ENCODE measurements around the gene SAFB2.
A peak's percentile ranks its signal among the peaks of the same experiment; 100 is the strongest.

Gene SAFB2

DNA sequence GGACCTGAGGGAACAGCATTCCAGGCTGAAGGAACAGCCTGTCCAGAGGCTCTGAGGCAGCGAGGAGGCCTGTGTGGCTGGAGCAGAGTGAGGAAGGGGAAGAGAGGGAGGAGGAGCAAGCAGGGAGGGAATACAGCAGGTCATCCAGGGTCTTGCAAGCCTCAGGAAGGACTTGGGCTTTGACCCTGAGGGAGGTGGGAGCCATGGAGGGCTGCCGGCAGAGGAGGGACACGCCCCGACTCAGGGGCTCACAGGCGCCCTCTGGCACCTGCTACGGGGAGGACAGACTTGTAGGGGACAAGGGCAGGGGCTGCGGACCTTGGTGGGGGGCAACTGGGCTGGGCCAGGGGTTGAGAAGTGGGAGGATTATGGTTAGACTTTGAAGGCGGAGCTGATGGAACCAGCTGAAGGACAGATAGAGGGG lies 59.6 kb downstream of the SAFB2 start:
- H3K4me2 ChIP-seq (ENCODE audit: low read length), result no peak overlapping the region
- no peaks in the 10 kb centered on the region for H3K27me3 ChIP-seq (ENCODE audit: control insufficient read depth, low read length)

DNA sequence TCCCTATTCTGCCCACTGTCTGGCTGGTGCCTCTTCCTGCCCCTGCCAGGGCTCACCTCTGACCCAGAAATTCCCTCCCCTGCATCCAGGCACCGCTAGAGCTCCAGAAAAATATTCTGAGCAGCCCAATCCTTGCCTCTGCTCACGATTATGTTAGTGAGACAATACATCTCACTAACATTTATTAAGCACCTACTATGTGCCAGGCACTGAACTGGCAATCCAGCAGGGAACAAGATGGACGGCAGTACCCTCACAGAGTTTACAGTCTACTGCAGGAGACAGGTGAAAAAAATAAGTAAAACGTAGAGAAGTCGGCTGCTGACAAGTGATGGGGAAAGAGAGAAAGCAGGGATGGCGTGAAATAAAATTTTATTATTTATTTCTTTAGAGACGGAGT lies 60.3 kb downstream of the SAFB2 start:
- Histone ChIP-seq H3K9me2 (replicated peaks; ENCODE audit: control insufficient read depth, low read length) (no peaks in the 10 kb centered on the region), H3K9me3 (ENCODE audit: control insufficient read depth, insufficient read depth, low read length) (peaks cover 9% of the 10 kb centered on the region; the same call in 1 of the 2 replicates), H3K4me1 (ENCODE audit: control insufficient read depth, low read length) (no peaks in the 10 kb centered on the region), H3K4me2 (ENCODE audit: low read length) (no peak overlapping the region), H3K27me3 (ENCODE audit: control insufficient read depth, low read length) (no peaks in the 10 kb centered on the region), H4K20me1 (ENCODE audit: control insufficient read depth, insufficient read depth, low read depth, low read length) (no peaks in the 10 kb centered on the region), H3F3A (ENCODE audit: control insufficient read depth, insufficient read depth) (no peaks in the 10 kb centered on the region), H3K27ac (ENCODE audit: low read depth, low read length) (no peak overlapping the region), H3K4me3 (ENCODE audit: low read length) (no peak overlapping the region), H3K79me2 (ENCODE audit: control insufficient read depth, low read length) (no peaks in the 10 kb centered on the region), H3K36me3 (ENCODE audit: control insufficient read depth, low read length) (no peaks in the 10 kb centered on the region)
- TF ChIP-seq, protein P1, sequence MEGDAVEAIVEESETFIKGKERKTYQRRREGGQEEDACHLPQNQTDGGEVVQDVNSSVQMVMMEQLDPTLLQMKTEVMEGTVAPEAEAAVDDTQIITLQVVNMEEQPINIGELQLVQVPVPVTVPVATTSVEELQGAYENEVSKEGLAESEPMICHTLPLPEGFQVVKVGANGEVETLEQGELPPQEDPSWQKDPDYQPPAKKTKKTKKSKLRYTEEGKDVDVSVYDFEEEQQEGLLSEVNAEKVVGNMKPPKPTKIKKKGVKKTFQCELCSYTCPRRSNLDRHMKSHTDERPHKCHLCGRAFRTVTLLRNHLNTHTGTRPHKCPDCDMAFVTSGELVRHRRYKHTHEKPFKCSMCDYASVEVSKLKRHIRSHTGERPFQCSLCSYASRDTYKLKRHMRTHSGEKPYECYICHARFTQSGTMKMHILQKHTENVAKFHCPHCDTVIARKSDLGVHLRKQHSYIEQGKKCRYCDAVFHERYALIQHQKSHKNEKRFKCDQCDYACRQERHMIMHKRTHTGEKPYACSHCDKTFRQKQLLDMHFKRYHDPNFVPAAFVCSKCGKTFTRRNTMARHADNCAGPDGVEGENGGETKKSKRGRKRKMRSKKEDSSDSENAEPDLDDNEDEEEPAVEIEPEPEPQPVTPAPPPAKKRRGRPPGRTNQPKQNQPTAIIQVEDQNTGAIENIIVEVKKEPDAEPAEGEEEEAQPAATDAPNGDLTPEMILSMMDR (IDR thresholded peaks at IDR 0.05; ENCODE audit: low read depth, low read length, poor library complexity, severe bottlenecking), result no peak
- no peak for TF ChIP-seq EZH2phosphoT487 (IDR thresholded peaks at IDR 0.05; ENCODE audit: borderline replicate concordance, low read length)

More for the DNA sequence above, 59.6 kb downstream of the SAFB2 start:
- H3K9me2 ChIP-seq (replicated peaks; ENCODE audit: control insufficient read depth, low read length), result no peaks in the 10 kb centered on the region
- no peaks in the 10 kb centered on the region for H3K79me2 ChIP-seq (ENCODE audit: control insufficient read depth, low read length)
- no peaks in the 10 kb centered on the region for H4K20me1 ChIP-seq (ENCODE audit: control insufficient read depth, insufficient read depth, low read depth, low read length)
- no peak overlapping the region for H3K4me3 ChIP-seq (ENCODE audit: low read length)
- no peaks in the 10 kb centered on the region for H3K36me3 ChIP-seq (ENCODE audit: control insufficient read depth, low read length)
- peaks cover 9% of the 10 kb centered on the region; the same call in 1 of the 2 replicates for H3K9me3 ChIP-seq (ENCODE audit: control insufficient read depth, insufficient read depth, low read length)
- no peaks in the 10 kb centered on the region for H3F3A ChIP-seq (ENCODE audit: control insufficient read depth, insufficient read depth)
- TF ChIP-seq, protein P1 (IDR thresholded peaks at IDR 0.05; ENCODE audit: low read depth, low read length, poor library complexity, severe bottlenecking), result peak; percentile 34
- TF ChIP-seq EZH2phosphoT487 (IDR thresholded peaks at IDR 0.05; ENCODE audit: borderline replicate concordance, low read length), result no peak
- no peaks in the 10 kb centered on the region for H3K4me1 ChIP-seq (ENCODE audit: control insufficient read depth, low read length)
- no peak overlapping the region for H3K27ac ChIP-seq (ENCODE audit: low read depth, low read length)

DNA sequence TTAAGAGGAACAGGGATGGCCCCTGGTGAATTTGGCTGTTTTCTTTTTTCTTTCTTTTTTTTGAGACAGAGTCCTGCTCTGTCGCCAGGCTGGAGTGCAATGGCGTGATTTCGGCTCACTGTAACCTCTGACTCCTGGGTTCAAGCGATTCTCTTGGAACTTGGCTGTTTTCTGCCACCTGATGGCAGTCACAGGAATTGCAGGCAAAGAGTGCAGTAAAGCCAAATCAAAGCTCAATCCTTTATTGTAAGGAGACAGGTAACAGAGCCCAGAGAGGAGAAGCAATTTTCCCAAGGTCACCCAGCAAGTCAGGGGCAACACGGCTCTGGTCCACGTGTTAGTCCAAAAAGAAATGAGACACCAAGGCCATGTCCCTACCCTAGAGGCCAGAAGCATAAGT lies 61.0 kb downstream of the SAFB2 start:
- Histone ChIP-seq H3K36me3 (ENCODE audit: control insufficient read depth, low read length) (no peaks in the 10 kb centered on the region), H3K79me2 (ENCODE audit: control insufficient read depth, low read length) (no peaks in the 10 kb centered on the region), H3F3A (ENCODE audit: control insufficient read depth, insufficient read depth) (no peaks in the 10 kb centered on the region), H3K27me3 (ENCODE audit: control insufficient read depth, low read length) (no peaks in the 10 kb centered on the region), H3K4me3 (ENCODE audit: low read length) (no peak overlapping the region), H3K27ac (ENCODE audit: low read depth, low read length) (no peak overlapping the region), H3K4me2 (ENCODE audit: low read length) (no peak overlapping the region), H3K4me1 (ENCODE audit: control insufficient read depth, low read length) (no peaks in the 10 kb centered on the region), H3K9me3 (ENCODE audit: control insufficient read depth, insufficient read depth, low read length) (peaks cover 9% of the 10 kb centered on the region; the same call in 1 of the 2 replicates), H3K9me2 (replicated peaks; ENCODE audit: control insufficient read depth, low read length) (no peaks in the 10 kb centered on the region), H4K20me1 (ENCODE audit: control insufficient read depth, insufficient read depth, low read depth, low read length) (no peaks in the 10 kb centered on the region)
- TF ChIP-seq, protein P1 (IDR thresholded peaks at IDR 0.05; ENCODE audit: low read depth, low read length, poor library complexity, severe bottlenecking), result peak; percentile 70
- TF ChIP-seq EZH2phosphoT487 (IDR thresholded peaks at IDR 0.05; ENCODE audit: borderline replicate concordance, low read length), result no peak
